ENCODE results near the gene IFT88.

DNA sequence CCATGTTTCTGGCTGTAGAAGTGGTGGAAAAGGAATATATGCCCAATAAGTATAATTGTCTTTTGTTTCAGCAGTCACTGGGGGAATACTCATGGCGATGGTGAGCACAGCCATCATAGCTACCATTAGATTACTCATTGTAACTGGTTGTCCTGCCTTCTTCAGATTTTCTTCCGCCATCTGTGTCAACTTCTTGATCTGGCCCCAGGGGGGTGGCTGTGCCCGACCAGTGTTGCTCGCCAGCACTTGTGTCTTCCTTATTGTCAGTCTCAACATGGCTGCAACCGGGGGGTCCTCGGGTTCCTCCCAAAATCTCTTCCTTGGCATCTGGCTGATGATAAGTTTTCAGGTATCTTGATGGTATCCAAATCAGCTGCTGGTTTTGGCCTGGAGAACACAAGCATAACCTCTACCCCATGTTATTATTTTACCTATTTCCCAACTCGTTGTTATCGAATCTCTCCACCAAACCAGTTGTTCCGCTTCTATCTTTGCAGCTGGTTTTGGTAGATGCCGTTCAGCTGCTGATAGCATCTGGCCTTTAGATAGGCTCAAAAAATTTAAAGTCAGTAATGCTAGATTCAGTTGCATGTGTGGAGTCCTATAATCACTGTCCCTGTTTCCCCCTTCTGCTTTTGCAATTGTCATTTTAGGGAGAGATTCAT is 113.6 kb downstream of the IFT88 start:
- TF ChIP-seq RAD21 (conservative IDR thresholded peaks at IDR 0.05): no peak
- no peak for TF ChIP-seq CTCF (IDR thresholded peaks at IDR 0.05; ENCODE audit: poor library complexity, severe bottlenecking)
- no peak for TF ChIP-seq SMC3 (conservative IDR thresholded peaks at IDR 0.05; ENCODE audit: poor library complexity)
